ENCODE measurements around the gene MTOR.

Gene MTOR

DNA sequence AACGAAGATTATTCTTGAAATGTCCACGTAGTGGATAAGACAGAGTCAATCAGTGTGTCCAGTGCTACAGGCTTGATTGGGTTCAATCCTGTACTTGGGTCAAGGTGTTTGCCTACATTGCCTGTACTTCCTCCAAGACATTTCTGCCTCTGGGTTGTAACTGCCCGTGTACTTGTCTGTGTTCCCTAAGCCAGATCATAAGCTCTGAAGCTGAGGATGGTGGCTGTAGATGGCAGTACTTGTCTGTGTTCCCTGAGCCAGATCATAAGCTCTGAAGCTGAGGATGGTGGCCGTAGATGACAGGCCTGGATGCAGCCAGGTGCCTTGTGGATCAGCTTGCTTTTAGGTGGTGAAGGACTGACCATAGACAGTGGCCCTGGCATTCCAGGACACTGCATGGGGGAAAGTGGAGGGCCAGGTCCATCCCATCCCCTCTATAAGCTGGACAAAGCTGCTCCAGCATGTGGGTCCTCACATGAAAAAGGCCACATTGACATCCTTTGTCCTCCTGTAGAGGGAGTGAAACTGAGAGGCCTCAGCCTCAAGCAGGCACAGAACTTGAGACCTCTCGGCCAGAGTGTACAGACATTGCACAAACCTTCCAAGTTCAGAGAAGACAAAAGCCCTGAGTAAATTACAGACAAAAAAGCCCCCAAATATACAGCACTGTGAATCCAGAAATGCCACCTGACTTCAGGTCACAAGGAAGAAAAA is 200.5 kb downstream of the MTOR start:
- no peak for DNase-seq (ENCODE audit: low spot score)

DNA sequence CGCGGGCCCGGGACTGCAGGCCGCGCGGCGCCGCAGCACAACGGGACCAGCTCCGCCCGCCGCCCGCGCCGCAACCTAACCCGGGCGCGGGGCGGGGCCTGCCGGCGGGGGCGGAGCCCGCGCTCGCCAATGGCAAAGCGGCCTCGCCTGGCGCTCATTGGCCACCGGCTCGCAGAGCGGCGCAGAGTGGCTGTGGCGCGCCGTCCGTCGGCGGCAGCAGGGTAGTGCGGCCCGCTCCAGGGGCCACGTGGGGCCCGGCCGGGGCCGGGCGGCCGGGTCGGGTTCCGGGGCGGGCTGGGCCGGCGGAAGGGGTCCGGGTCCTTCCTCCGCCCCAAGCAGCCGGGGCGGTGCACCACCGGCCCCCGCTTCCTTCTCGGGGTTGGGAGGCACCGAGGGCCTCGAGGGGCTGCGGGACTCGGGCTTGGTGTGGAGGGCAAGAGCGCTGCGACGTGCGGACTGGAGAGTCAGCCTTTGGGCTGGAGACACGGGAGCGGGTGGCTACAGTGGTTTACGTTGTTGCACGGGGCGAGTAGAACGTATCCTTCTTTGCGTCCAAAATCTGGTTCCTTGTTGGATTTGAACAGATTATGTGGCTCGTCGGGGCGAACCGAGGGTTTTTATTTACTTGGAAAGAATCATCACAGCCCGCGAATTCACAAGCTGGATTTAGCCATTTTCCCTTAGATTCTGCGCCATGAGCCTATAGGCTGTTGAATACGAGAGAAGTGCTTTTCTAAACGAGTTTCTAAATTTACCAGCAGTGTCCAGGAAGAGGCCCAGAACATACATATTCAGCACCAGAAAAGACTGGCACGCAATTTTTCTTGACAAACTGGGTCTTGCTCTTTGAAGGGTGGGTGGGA is 202.2 kb downstream of the MTOR start, which contains the start of gene SRM:
Gene SRM (minus strand): TSS at position 51 of the 863 bp plus-strand sequence. CDS start 75 bp downstream, outside the sequence.
- DNase-seq (ENCODE audit: low spot score) = peak; percentile 95

DNA sequence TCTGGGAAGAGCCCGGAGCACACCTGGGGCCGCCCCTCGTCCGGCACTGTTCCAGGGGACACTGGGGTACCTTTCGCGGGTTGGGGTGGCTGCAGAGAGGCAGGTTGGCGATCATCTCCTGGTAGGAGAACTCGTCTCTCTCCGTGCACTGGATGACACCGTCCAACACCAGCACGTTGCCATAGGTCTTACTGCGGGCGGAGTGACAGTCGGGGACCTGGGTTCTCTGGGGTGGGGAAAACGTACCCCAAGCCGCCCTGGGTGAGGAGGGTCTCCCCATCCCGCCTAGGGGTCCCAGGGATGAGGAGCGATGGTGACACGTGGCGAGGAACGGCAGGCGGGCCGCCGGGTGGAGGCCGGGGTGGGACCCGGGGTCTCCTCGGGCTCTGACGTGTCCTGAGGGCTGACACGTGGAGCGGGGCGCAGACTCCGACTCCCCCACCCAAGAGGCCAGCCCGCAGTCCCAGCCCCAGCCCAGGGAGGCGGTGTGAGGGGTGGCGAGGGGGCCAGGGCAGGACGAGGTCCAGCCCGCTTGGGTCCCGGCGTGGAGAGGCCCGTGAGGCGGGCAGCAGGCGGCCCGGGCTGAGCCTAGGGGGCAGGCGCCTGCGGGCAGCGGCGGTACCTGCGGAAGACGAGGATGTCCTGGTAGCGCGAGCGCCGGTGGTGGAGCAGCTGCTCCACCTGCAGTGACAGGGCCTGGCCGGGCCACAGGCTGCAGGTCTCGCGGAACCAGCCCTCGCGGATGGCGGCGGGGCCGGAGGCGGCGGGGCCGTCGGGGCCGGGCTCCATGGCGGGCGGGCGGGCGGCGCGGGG is 203.0 kb downstream of the MTOR start:
- no peak for DNase-seq (ENCODE audit: low spot score)

DNA sequence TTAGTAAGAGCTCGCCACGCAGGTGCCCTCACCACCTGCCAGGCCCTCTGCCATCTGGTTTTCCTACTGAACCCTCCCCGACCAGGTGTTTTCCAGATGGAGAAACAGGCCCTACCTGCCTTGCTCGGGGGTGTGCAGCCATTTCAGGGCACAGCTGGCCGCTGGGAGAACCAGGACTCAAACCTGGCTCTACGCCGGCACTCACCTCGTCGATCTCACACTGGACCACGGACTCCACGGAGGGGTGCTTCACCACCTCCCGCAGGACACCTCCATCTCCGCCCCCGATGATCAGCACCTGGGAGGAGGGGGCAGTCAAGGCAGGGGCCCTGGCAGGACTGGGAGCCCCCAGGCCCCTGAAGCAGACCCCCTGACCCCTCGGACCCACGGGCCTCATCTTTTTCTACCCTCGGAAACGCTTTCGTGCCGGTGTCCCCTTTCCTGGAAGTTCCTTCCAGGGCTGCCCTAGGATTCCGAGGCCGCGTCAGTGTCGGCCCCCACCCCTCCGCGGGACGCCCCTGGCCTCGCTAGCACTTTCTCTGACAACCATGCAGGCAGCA is 203.7 kb downstream of the MTOR start:
- no peak for DNase-seq (ENCODE audit: low spot score)

DNA sequence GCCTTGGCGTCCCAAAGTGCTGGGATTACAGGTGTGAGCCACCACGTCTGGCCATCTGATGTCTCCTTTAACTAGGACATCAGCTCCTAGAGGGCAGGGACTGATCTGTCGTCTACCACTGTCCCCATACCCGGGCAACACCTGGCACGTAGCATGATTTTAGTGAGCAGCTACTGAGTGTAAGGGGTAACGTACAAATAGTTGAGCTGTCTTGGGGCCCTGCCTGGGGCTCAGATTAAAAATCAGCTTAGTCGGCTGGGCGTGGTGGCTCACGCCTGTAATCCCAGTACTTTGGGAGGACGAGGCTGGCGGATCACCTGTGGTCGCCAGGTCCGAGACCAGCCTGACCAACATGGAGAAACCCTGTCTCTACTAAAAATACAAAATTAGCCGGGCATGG is 204.3 kb downstream of the MTOR start:
- no peak for DNase-seq (ENCODE audit: low spot score)

DNA sequence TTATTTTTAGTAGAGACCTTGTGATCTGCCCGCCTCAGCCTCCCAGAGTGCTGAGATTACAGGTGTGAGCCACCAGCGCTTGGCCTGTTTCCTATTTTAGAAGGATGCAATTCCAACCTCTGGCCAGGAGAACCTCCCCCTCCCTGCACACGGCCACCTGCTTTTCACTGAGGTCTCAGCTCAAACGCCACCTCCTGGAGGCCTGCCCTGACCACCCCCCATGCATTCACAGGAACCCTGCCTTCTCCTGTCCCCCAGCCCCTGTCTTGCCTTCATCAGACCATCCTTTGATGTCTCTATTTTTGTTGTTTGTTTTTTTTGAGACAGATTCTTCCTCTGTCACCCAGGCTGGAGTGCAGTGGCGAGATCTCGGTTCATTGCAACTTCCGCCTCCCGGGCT is 204.9 kb downstream of the MTOR start:
- DNase-seq (ENCODE audit: low spot score) = no peak
